ENCODE results near the gene SUPT5H. TPM values are rescaled to one million over a fixed set of nuclear protein-coding genes. Genes with fewer than 3 reads are reported as not detected.

SUPT5H gene
- total RNA-seq, 1 donor from 2014 or later = 39.3 TPM

DNA sequence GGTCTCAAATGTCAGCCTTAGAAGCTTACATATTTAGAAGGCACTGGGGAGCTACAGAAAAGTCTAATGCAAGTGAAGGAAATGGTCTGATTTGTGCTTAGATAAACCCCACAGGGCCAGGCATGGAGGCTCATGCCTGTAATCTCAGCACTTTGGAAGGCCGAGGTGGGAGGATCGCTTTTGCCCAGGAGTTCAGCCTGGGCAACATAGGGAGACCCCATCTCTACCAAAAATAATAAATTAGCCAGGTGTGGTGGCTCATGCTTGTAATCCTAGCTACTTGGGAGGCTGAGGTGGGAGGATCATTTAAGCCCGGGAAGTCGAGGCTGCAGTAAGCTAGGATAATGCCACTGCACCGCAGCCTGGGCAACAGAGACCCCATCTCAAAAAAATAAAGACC, 50.7 kb downstream of the SUPT5H start:
- DNase-seq (ENCODE audit: low read depth in 2 of 2) = no peak

DNA sequence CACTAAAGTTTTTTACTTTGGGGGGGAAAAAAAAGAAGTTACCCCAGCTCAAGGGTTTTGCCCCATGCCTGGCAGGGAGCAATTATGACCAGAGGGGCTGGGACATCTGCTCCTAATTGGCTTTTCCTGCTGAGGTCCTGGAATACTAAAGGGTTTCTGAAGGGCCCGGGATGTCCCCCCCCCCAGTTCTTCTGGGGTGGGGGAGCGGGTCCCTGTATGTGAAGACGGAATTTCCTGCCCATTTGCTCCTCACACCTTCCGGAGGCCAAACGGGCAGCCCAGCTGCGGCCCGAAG, 52.3 kb downstream of the SUPT5H start:
- no peak for DNase-seq (ENCODE audit: low read depth in 2 of 2)

DNA sequence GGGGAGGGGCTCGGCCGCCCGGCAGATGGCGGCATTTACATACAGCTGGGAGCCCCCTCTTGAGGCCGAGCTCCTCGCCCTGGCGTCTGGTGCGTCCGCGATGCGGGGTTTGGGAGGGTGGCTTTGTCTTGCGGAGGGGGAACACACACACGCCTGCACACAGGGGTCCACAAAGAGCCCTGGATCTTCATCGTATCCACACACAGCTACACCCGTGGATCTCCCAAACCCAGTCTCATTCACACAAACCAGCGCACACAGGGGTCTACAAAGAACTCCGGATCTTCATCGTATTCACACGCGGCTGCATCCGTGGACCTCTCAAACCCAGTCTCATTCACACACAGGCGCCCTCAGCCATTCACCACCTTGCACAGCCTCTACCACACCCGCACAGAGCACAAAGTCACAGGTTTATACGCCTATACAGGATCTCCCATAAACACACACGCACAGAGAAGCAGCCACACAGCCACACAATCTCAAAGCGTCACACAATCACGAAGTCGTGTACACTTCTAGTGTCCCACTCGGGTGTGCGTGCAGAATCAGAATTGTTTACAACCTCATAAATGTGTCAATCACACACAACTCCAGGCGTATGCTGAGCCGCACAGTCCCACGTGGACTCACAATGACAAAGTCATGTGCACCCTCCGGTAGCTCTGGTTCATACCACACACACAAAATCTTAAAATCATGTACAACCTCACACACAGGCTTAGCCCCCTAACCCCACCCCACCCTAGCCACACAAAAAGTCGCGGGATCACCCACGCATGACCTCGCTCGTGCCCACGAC, 52.8 kb downstream of the SUPT5H start:
- peak; percentile 41 to 55 for DNase-seq (ENCODE audit: low read depth in 2 of 2)

DNA sequence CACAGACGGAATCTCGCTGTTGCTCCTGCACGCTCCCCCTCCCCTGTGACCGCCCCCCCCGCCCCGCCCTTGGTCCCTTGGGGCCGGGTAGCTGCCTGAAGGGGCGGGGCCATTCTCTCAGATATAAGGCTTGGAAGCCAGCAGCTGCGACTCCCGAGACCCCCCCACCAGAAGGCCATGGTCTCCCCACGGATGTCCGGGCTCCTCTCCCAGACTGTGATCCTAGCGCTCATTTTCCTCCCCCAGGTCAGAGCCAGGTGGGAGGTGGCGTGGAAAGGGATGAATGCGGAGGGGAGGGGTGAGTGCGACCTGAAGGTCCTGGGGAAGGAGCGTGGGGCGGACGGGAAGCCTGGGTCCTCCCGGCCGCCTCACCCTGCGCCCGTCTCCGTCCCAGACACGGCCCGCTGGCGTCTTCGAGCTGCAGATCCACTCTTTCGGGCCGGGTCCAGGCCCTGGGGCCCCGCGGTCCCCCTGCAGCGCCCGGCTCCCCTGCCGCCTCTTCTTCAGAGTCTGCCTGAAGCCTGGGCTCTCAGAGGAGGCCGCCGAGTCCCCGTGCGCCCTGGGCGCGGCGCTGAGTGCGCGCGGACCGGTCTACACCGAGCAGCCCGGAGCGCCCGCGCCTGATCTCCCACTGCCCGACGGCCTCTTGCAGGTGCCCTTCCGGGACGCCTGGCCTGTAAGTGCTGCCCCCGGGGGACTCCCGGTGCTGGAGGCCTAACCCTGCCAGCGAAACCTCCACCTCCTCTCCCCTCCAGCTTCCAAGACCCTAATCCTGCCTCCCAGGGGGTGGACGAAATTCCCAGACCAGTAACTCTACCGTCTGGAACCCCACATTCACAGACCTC, 53.6 kb downstream of the SUPT5H start, which contains the start of gene DLL3:
Gene DLL3 (plus strand): TSS at position 150 of the 845 bp plus-strand sequence. CDS start 28 bp downstream, at position 178.
- peak; percentile 15 to 27 for DNase-seq (ENCODE audit: low read depth in 2 of 2)

DNA sequence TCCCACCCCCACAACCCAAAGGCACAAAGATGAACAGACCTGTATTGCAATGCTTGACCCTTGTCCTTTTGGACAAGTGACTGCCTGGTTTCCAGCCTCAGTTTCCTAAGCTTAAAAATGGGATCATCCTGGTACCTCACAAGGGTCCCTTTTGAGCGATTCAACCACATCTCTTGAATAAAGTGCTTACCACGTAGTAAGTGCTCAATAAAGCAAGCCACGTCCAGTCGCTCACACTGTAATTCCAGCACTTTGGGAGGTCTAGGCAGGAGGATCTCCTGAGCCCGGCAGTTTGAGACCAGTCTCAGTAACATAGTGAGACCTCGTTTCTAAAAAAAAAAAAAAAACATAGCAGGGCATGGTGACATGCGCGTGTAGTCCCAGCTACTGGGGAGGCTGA, 54.5 kb downstream of the SUPT5H start:
- DNase-seq (ENCODE audit: low read depth in 2 of 2) = no peak

DNA sequence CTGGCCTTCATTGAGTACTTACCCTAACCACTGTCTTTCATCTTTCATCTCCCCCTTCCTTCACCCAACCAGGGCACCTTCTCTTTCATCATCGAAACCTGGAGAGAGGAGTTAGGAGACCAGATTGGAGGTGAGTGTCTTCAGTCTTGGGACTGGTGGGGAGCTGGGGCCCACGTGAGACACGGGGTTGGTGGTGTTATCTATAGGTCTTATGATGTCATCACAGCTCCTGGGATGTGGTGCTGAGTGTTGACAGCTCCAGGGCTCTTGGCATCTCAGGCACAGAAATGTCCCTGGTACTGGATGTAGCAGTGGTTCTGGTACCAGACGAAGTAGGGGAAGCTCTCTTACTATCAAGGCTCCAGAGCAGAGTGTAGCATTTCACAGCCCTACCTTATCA, 55.2 kb downstream of the SUPT5H start:
- no peak for DNase-seq (ENCODE audit: low read depth in 2 of 2)

DNA sequence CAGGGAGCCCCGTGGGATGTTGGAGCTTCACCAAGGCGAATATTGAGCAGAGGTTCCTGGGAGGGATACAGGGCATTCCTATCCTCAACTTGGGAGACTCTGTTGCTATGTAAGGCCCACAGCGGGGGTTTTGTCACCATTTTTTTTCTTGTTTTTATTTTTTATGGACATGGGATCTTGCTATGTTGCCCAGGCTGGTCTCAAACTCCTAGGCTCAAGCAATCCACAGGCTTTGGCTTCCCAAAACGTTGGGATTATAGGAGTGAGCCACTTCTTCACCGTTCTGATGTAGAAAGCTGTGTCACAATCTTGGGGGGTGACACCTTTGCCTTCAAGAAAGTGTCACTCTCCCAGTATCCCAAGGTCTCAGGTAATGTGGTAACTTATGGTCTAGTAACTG, 56.0 kb downstream of the SUPT5H start:
- DNase-seq (ENCODE audit: low read depth in 2 of 2) = no peak

DNA sequence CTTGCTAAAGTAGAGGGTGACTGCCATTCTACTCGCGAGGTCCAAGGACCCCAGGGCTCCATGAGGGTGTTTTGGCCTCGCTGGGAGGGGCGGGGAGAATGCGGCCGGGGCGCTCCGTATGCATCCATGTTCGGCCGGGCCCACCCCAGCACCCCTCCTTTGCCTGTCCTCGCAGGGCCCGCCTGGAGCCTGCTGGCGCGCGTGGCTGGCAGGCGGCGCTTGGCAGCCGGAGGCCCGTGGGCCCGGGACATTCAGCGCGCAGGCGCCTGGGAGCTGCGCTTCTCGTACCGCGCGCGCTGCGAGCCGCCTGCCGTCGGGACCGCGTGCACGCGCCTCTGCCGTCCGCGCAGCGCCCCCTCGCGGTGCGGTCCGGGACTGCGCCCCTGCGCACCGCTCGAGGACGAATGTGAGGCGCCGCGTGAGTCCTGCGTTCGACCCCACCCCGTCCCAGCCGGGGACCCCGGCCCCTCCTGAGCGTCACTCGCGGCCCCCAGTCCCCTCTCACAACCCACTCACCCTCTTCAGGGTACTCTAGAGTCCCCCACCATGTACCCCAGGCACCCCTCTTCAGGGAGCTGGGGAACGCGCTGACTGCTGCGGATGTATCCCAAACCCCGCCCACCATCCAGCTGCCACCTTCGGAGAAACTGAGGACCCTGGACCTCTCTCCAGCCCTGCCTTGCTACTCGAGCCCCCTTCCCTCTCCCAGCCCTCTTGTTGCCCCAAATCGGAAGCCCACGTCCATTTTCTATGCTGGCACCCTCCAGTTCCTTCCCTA, 57.4 kb downstream of the SUPT5H start:
- peak; percentile 80 to 88 for DNase-seq (ENCODE audit: low read depth in 2 of 2)

DNA sequence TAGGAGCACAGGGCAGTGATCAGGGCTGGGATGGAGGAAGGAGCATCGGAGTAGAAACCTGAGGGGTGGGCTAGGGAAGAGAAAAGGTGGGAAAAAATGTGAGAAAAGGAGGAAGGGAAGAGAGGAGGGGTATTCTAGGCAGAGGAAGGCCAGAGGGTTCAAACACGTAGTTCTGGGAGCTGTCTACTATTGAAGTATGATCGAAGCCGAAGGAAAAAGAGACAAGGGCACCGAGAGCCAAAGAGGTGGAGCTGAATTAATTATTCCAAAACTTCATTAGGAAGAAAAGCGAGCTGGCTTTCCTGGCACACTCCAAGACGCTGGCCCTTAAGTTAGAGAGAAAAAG, 61.2 kb downstream of the SUPT5H start:
- DNase-seq (ENCODE audit: low read depth in 2 of 2) = no peak

DNA sequence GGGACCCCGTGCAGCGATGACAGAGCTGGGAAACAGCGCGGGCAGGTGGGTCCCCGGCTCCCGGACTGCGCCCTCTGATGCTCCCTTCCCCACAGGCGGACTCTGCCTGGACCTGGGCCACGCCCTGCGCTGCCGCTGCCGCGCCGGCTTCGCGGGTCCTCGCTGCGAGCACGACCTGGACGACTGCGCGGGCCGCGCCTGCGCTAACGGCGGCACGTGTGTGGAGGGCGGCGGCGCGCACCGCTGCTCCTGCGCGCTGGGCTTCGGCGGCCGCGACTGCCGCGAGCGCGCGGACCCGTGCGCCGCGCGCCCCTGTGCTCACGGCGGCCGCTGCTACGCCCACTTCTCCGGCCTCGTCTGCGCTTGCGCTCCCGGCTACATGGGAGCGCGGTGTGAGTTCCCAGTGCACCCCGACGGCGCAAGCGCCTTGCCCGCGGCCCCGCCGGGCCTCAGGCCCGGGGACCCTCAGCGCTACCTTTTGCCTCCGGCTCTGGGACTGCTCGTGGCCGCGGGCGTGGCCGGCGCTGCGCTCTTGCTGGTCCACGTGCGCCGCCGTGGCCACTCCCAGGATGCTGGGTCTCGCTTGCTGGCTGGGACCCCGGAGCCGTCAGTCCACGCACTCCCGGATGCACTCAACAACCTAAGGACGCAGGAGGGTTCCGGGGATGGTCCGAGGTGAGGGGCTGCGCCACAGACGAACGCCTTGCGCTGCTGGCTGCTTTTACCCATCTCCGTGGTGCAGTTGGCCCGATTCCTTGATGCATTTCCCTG, 61.7 kb downstream of the SUPT5H start:
- DNase-seq (ENCODE audit: low read depth in 2 of 2) = peak; percentile 72 to 79

DNA sequence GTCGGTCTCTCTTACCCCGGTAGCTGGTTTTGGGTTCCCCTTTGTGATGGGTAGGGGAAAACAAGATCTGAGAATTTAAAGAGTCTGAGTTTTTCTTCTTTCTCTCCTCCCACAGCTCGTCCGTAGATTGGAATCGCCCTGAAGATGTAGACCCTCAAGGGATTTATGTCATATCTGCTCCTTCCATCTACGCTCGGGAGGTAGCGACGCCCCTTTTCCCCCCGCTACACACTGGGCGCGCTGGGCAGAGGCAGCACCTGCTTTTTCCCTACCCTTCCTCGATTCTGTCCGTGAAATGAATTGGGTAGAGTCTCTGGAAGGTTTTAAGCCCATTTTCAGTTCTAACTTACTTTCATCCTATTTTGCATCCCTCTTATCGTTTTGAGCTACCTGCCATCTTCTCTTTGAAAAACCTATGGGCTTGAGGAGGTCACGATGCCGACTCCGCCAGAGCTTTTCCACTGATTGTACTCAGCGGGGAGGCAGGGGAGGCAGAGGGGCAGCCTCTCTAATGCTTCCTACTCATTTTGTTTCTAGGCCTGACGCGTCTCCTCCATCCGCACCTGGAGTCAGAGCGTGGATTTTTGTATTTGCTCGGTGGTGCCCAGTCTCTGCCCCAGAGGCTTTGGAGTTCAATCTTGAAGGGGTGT, 62.5 kb downstream of the SUPT5H start:
- no peak for DNase-seq (ENCODE audit: low read depth in 2 of 2)

DNA sequence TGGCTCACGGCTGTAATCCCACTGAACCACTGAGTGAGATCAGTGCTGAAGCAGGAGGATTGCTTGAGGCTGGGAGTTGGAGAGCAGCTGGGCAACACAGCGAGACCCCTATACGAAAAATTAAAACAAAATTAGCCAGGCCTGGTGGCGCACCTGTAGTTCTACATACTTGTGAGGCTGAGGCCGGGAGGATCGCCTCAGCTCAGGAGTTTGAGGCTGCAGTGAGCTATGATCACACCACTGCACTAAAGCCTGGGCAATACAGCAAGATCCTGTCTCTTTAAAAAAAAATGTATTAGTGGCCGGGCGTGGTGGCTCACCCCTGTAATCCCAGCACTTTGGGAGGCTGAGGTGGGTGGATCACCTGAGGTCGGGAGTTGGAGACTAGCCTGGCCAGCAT, 63.2 kb downstream of the SUPT5H start:
- no peak for DNase-seq (ENCODE audit: low read depth in 2 of 2)

DNA sequence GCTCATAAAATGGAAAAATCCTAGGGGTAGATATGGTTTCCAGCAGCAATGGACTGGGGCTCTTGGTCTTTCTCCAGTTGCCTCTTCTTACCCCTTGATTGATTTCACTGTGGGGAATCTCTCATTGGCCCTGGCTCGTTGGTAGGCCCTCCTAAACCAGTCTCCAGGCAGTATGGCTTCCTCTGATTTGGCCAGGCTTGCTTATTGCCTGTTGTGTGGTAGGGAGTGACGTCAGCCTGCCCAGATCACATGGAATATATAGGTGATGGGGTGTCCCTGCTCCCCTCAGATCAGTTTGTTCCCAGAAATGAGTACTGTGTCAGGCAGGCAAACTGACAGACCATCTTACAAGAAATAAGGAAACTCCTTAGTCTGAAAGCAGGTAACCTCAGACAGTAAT, 63.9 kb downstream of the SUPT5H start:
- DNase-seq (ENCODE audit: low read depth in 2 of 2) = no peak

DNA sequence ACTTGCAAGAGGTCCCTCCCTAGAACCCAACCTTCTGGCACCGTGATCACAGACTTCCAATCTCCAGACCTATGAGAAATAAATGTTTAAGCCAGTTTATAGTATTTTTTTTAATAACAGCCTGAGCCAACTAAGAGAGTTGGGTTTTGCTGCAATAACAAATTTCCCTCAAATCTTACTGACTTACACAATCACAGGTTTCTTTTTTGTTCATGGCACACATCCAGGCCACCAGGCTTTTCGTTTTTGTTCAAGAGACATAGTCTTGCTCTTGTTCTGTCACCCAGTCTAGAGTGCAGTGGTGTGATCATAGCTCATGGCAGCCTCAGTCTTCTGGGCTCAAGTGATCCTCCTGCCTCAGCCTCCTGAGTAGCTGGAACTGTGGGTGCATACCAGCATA, 67.6 kb downstream of the SUPT5H start:
- no peak for DNase-seq (ENCODE audit: low read depth in 2 of 2)

DNA sequence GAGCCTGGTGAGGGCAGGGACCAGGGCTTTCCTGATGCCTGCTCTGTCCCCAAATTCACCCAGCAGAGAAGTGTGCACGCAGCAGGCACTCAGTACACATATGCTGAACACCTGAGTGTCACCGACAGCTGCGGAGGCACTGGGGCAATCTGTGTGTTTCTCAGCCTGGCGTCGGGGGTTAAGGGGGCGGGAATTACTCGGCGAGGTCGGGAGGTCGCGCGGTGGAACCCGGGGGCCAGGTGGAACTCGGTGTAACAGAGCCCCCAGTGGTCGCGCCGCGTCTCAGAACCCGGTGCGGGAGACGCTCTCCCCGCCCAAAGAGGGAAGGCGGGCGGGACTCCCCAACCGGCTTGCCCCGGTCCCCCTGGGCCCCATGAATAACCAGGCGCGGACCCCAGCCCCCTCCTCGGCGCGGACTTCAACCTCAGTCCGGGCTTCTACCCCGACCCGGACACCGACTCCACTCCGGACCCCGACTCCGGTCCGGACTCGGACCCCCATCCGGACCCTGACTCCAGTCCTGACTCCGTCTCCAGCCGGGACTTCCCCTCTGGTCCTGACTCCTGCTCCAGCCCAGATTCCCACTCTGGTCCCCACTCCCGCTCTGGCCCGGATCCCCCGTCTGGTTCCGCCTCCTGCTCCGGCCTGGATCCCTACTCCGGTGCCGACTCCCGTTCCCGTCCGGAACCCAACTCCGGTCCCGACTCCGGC, 69.6 kb downstream of the SUPT5H start, which contains the start of gene SELENOV:
Gene SELENOV (plus strand): TSS at position 300 of the 711 bp plus-strand sequence. CDS start 74 bp downstream, at position 374.
- DNase-seq (ENCODE audit: low read depth in 2 of 2) = no peak

DNA sequence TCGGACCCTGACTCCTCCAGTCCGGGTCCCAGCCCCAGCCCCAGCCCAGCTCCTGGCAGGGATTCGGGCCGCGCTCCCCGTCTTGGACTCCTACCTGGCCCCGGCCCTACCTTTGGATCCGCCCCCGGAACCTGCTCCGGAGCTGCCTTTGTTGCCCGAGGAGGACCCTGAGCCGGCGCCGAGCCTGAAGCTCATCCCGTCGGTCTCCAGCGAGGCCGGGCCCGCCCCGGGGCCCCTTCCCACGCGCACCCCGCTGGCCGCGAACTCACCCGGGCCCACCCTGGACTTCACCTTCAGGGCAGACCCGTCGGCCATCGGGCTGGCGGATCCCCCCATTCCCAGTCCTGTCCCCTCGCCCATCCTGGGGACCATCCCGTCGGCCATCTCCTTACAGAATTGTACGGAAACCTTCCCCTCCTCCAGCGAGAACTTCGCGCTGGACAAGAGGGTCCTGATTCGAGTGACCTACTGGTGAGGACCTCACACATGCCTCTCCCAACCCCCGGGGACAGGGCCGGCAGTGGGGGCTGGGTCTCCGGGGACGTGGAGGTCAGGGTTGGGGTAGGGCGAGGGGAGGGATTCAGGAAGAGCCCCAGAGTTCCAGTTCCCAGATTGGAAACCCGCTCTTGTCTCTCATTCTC, 70.3 kb downstream of the SUPT5H start:
- DNase-seq (ENCODE audit: low read depth in 2 of 2) = no peak

DNA sequence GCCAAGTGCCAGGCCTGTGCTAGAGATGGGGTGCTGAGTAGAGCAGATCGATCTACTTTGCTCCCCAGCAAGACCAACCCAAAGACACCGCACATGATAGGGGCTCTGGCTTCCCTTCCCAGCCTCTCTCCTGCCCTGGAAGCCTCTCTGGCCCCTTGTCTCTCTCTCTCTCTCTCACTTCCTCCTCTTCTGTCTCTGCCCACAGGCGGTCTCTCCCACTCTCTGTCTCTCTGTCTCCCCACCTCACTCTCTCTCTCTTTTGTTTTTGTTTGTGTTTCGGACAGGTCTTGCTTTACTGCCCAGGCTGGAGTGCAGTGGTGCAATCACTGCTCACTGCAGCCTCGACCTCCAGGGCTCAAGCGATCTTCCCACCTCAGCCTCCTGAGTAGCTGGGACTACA, 70.9 kb downstream of the SUPT5H start:
- DNase-seq (ENCODE audit: low read depth in 2 of 2) = no peak

DNA sequence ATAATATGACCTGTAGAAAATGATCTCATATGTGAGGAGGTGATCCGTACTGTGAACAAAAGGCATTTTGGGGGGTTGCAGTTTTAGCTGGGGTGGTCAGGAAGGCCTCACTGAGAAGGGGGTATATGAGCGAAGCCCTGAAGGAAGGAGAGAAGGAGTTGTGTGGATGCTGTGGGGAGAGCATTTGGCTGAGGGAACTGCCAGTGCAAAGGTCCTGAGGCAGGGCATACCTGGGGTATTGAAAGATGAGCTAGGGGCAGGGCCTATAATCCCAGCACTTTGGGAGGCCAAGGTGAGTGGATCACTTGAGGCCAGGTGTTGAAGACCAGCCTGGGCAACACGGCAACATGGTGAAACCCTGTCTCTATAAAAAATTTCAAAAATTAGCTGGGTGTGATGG, 72.0 kb downstream of the SUPT5H start:
- DNase-seq (ENCODE audit: low read depth in 2 of 2) = no peak

DNA sequence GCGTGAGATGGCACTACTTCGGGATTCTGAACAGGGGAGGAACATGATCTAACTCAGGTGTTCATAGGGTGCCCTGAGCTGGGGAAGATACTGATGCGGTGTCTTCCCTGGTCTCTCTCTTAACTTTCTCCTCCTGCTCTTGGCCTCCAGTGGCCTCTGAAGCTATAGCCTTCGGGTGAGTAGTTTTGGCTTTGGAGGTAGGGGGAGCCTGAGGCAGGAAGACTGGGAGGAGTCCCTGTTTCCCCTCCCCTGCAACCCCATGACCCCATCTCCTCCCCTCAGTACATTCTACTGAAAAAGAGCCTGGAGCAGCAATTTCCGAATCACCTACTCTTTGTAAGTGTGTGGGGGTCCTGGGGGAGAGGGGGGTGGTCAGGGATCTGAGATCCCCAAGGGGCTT, 73.1 kb downstream of the SUPT5H start:
- no peak for DNase-seq (ENCODE audit: low read depth in 2 of 2)

DNA sequence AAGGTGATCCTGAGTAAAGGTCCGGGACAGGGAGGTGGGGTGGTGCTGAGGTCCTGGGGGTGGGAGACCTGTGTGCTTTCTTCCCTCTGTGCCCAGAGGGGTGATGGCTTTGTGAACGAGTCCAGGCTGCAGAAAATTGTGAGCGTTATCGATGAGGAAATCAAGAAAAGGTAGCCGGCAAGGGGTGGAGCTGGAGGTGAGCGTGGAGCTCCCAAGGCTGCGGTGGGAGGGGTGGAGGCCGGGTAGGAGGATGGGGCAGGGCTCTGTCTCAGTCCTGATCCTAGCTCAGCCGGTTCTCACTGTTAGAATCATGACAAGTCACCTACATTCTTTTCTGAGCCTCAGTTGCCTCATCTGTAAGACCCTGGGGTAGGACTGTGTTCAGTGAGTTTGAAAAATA, 73.6 kb downstream of the SUPT5H start:
- DNase-seq (ENCODE audit: low read depth in 2 of 2) = no peak

Data from lung microvascular endothelial cell (primary cell).